Suprapubic skin (tissue), 4 donors: ENCODE measurements around the gene MGARP.

Experiments
- EP300 ChIP-seq: sonication (generic); formaldehyde crosslinking; IDR thresholded peaks from one replicate; pipeline ENCODE4 v1.6.1; 2017; ENCODE audit warnings: antibody characterized with exemption
- POLR2AphosphoS5 ChIP-seq, 3 donors: sonication (generic); formaldehyde crosslinking; IDR thresholded peaks; one replicate each; pipeline ENCODE4 v1.6.1; 2017; ENCODE audit warnings: antibody characterized with exemption in 3 of 3

GRCh38 chr4:139253713-139254112 lies 26.3 kb downstream of the MGARP start:
- TF ChIP-seq POLR2AphosphoS5 (IDR thresholded peaks at IDR 0.05) (no peak), EP300 (no peak)
